Esophagus muscularis mucosa (tissue), 3 donors: ENCODE data around the gene IPO13.

ENCODE experiments used
- CTCF ChIP-seq, 3 experiments: fragments of 200-600 bp in 2 of 3; fragments of 450-650 bp in 1 of 3; sonication (generic) in 2 of 3; IDR thresholded peaks; one replicate each; pipeline ENCODE4 v1.5.1; 2017 to 2019; ENCODE audit warnings: antibody characterized with exemption in 3 of 3, mild to moderate bottlenecking in 2 of 3, moderate library complexity in 1 of 3
- POLR2AphosphoS5 ChIP-seq, 2 donors: sonication (generic); formaldehyde crosslinking; IDR thresholded peaks; one replicate each; pipeline ENCODE4 v1.6.1; 2017; ENCODE audit warnings: antibody characterized with exemption in 2 of 2

DNA sequence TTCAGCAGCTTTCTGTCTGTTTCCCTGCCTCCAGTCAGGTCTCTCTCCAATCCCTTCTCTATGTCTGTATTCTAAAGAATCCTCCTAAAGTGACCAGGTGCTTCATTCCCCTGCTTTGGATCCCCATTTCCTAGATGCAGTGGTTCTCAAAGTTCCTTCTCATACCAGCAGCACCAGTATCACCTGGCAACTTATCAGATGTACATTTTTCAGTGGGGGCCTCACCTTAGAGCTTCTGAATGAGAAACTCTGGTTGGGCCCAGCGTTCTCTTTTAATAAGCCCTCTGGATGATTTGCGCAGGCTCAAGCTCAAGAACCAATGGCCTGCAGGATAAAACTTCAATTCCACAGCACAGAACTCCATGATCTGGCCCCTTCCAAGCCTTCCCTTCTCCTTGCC lies 38.5 kb upstream of the IPO13 start:
- TF ChIP-seq CTCF (IDR thresholded peaks at IDR 0.05) (no peak), POLR2AphosphoS5 (IDR thresholded peaks at IDR 0.05) (no peak)
